Natural killer cell (primary cell): Measurements from ENCODE around the gene POLR3A. TPM values are rescaled to one million over a fixed set of nuclear protein-coding genes. Genes with fewer than 3 reads are reported as not detected.

Experiments
- ATAC-seq, 3 donors: fragments of 150-1000 bp in 2 of 3; fragments of 200-7000 bp in 1 of 3; cut with Tn5 transposase; 1 replicate in 1 of 3; 2 replicates in 2 of 3; pipeline ENCODE4 v1.10.0; 2021; ENCODE audit warnings: mild to moderate bottlenecking in 2 of 3, moderate library complexity in 2 of 3
- DNase-seq, 2 donors: peaks; one replicate each; pipeline versions ENCODE4 v3.0.0 to v3.0.0-alpha.2; 2013 to 2021; ENCODE audit warnings: mixed read lengths in 1 of 2
- H3K27ac ChIP-seq: one replicate; pipeline ENCODE4 v1.5.1; 2013; ENCODE audit warnings: mild to moderate bottlenecking, low read length
- H3K27me3 ChIP-seq: one replicate; pipeline ENCODE4 v1.6.1; 2013; ENCODE audit warnings: low read length; ENCODE audit not compliant: control insufficient read depth, insufficient read depth
- H3K36me3 ChIP-seq: one replicate; pipeline ENCODE4 v1.6.1; 2013; ENCODE audit warnings: low read length; ENCODE audit not compliant: control insufficient read depth, insufficient read depth
- H3K4me1 ChIP-seq: one replicate; pipeline ENCODE4 v1.6.1; 2013; ENCODE audit warnings: low read length; ENCODE audit not compliant: control insufficient read depth, insufficient read depth
- H3K4me3 ChIP-seq: one replicate; pipeline ENCODE4 v1.5.1; 2013; ENCODE audit warnings: low read length
- H3K9me3 ChIP-seq: one replicate; pipeline ENCODE4 v1.6.1; 2013; ENCODE audit warnings: low read length; ENCODE audit not compliant: control insufficient read depth, insufficient read depth
- H3K27ac Mint-ChIP-seq, 2 donors: one replicate each; pipeline ENCODE4 v1.8.0; 2022; ENCODE audit warnings: mild to moderate bottlenecking in 2 of 2, mixed read lengths in 2 of 2, moderate library complexity in 1 of 2
- H3K27me3 Mint-ChIP-seq, 2 donors: one replicate each; pipeline ENCODE4 v1.8.0; 2022; ENCODE audit warnings: low read depth in 2 of 2, mixed read lengths in 2 of 2
- H3K36me3 Mint-ChIP-seq: one replicate; pipeline ENCODE4 v1.8.0; 2022; ENCODE audit warnings: mixed read lengths
- H3K4me1 Mint-ChIP-seq, 2 donors: one replicate each; pipeline ENCODE4 v1.8.0; 2022; ENCODE audit warnings: mixed read lengths in 2 of 2
- H3K4me3 Mint-ChIP-seq: one replicate; pipeline ENCODE4 v1.8.0; 2022; ENCODE audit warnings: mild to moderate bottlenecking, moderate library complexity, mixed read lengths
- H3K9me3 Mint-ChIP-seq, 2 donors: one replicate each; pipeline ENCODE4 v1.8.0; 2022; ENCODE audit warnings: mixed read lengths in 2 of 2
- WGBS: methylation state at CpG from one replicate; pipeline ENCODE4 v1.1.7; 2013; ENCODE audit warnings: missing lambda C conversion rate; ENCODE audit not compliant: insufficient coverage; 5-methylcytosine and 5-hydroxymethylcytosine counted together
- intact Hi-C: fragments of 100-400 bp; cut with micrococcal nuclease; formaldehyde crosslinking; loops from one replicate; pipeline ENCODE4 v1.14.2; 2022
- total RNA-seq, 4 donors: library from RNA; stranded (reverse); fragments of 120-200 nt in 1 of 4; gene quantifications; one replicate each; pipeline versions ENCODE4 v1.2.3 to v1.2.4, GENCODE V29; 2013 to 2022
- TF ChIP-seq, protein P1 (sequence below): fragments of 200-600 bp; IDR thresholded peaks from one replicate; pipeline ENCODE4 v1.8.0; 2022; ENCODE audit warnings: antibody characterized with exemption

The POLR3A gene
- total RNA-seq, 3 donors from 2014 or later (not counting 1 experiment from before 2014, with no cell fraction given): 15.6 to 21.0 (median 17.9) TPM

DNA sequence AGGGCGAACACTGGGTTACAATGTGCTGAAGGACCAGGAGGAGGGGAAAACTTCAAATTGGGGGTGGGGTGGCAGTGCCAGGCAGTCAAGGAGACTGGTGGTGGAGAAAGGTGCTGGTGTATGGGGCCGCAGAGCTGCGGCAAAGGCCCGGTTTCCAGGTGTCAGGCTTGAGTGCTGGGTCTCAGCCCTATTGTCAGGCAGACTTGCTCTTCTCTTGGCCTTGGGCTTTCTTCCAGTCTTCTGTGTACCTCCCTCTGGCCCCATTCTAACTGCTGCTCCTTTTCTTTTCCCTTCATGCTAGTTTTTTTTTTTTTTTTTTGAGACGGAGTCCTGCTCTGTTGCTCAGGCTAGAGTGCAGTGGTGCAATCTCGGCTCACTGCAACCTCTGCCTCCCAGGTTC, 51.0 kb downstream of the POLR3A start:
- Mint-ChIP-seq H3K4me3 (no peak overlapping the region), H3K36me3 (peaks cover 22% of the 10 kb centered on the region), H3K27ac (no peak overlapping the region), H3K9me3 (no peaks in the 10 kb centered on the region), H3K27me3 (no peaks in the 10 kb centered on the region), H3K4me1 (no peaks in the 10 kb centered on the region)
- no peaks in the 10 kb centered on the region for H3K27me3 ChIP-seq
- intact Hi-C loops: no loop called here
- H3K4me3 ChIP-seq: no peak overlapping the region
- peaks cover 69% of the 10 kb centered on the region for H3K36me3 ChIP-seq
- TF ChIP-seq, protein P1, sequence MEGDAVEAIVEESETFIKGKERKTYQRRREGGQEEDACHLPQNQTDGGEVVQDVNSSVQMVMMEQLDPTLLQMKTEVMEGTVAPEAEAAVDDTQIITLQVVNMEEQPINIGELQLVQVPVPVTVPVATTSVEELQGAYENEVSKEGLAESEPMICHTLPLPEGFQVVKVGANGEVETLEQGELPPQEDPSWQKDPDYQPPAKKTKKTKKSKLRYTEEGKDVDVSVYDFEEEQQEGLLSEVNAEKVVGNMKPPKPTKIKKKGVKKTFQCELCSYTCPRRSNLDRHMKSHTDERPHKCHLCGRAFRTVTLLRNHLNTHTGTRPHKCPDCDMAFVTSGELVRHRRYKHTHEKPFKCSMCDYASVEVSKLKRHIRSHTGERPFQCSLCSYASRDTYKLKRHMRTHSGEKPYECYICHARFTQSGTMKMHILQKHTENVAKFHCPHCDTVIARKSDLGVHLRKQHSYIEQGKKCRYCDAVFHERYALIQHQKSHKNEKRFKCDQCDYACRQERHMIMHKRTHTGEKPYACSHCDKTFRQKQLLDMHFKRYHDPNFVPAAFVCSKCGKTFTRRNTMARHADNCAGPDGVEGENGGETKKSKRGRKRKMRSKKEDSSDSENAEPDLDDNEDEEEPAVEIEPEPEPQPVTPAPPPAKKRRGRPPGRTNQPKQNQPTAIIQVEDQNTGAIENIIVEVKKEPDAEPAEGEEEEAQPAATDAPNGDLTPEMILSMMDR: no peak
- 94% methylated on average over 6 of the region's 6 CpGs for WGBS
- no peaks in the 10 kb centered on the region for H3K4me1 ChIP-seq
- no peak for ATAC-seq
- no peak for DNase-seq
- H3K27ac ChIP-seq: no peak overlapping the region
- no peaks in the 10 kb centered on the region for H3K9me3 ChIP-seq

GRCh38 chr10:77977934-77978333, 51.4 kb downstream of the POLR3A start:
- no peaks in the 10 kb centered on the region for H3K27me3 ChIP-seq
- DNase-seq: no peak
- Mint-ChIP-seq H3K36me3 (peaks cover 18% of the 10 kb centered on the region), H3K4me3 (no peak overlapping the region), H3K27ac (no peak overlapping the region), H3K27me3 (no peaks in the 10 kb centered on the region), H3K4me1 (no peaks in the 10 kb centered on the region), H3K9me3 (no peaks in the 10 kb centered on the region)
- WGBS: 98% methylated on average over 3 of the region's 3 CpGs
- ATAC-seq: no peak
- intact Hi-C loops: no loop called here
- H3K36me3 ChIP-seq: peaks cover 65% of the 10 kb centered on the region
- H3K4me1 ChIP-seq: no peaks in the 10 kb centered on the region
- TF ChIP-seq, protein P1: no peak
- H3K27ac ChIP-seq: no peak overlapping the region
- H3K4me3 ChIP-seq: no peak overlapping the region
- no peaks in the 10 kb centered on the region for H3K9me3 ChIP-seq

GRCh38 chr10:77977016-77977415, 52.3 kb downstream of the POLR3A start:
- H3K36me3 ChIP-seq: peaks cover 56% of the 10 kb centered on the region
- no peak overlapping the region for H3K27ac Mint-ChIP-seq

More at GRCh38 chr10:77977016-77977415, 52.3 kb downstream of the POLR3A start:
- no peaks in the 10 kb centered on the region for H3K4me1 Mint-ChIP-seq
- H3K4me3 ChIP-seq: no peak overlapping the region
- H3K27me3 Mint-ChIP-seq: no peaks in the 10 kb centered on the region
- peaks cover 17% of the 10 kb centered on the region for H3K36me3 Mint-ChIP-seq
- H3K27me3 ChIP-seq: no peaks in the 10 kb centered on the region
- WGBS: 98% methylated on average over 7 of the region's 7 CpGs
- no peaks in the 10 kb centered on the region for H3K9me3 Mint-ChIP-seq
- no peaks in the 10 kb centered on the region for H3K9me3 ChIP-seq
- no peak overlapping the region for H3K4me3 Mint-ChIP-seq
- no peak for ATAC-seq
- no peaks in the 10 kb centered on the region for H3K4me1 ChIP-seq
- intact Hi-C loops: no loop called here
- no peak for DNase-seq
- no peak overlapping the region for H3K27ac ChIP-seq
- TF ChIP-seq, protein P1: no peak
